Measurements from ENCODE around the gene FARP2. TPM values are rescaled to one million over a fixed set of nuclear protein-coding genes. Genes with fewer than 3 reads are reported as not detected.

The FARP2 gene
- total and polyA plus RNA-seq, 4 donors = 9.9 to 49.7 (median 27.4) TPM

- Histone ChIP-seq H3K36me3 (ENCODE audit: control insufficient read depth in 4 of 4, insufficient read depth in 4 of 4, low read length in 4 of 4) (peaks cover 0 to 2% (median 0%) of the 10 kb centered on the region in 4 donors), H3K4me3 (no peak overlapping the region), H3K9ac (ENCODE audit: insufficient read depth in 1 of 2, low read length in 2 of 2) (no peak overlapping the region), H3K27me3 (ENCODE audit: control insufficient read depth in 3 of 3, insufficient read depth in 3 of 3, low read length in 2 of 3) (peaks cover 0 to 4% (median 0%) of the 10 kb centered on the region in 3 donors), H3K4me1 (ENCODE audit: control insufficient read depth in 5 of 5, insufficient read depth in 5 of 5, low read length in 5 of 5) (peaks cover 0 to 2% (median 0%) of the 10 kb centered on the region in 5 donors), H3K9me3 (ENCODE audit: control insufficient read depth in 4 of 4, insufficient read depth in 3 of 4, low read length in 3 of 4) (peaks cover 0 to 3% (median 0%) of the 10 kb centered on the region in 4 donors), H3K27ac (ENCODE audit: low read depth in 1 of 2, low read length in 1 of 2) (no peak overlapping the region)
- WGBS, 2 donors = 65 to 77% methylated on average over 10 of the region's 10 CpGs
- TF ChIP-seq, protein P1, sequence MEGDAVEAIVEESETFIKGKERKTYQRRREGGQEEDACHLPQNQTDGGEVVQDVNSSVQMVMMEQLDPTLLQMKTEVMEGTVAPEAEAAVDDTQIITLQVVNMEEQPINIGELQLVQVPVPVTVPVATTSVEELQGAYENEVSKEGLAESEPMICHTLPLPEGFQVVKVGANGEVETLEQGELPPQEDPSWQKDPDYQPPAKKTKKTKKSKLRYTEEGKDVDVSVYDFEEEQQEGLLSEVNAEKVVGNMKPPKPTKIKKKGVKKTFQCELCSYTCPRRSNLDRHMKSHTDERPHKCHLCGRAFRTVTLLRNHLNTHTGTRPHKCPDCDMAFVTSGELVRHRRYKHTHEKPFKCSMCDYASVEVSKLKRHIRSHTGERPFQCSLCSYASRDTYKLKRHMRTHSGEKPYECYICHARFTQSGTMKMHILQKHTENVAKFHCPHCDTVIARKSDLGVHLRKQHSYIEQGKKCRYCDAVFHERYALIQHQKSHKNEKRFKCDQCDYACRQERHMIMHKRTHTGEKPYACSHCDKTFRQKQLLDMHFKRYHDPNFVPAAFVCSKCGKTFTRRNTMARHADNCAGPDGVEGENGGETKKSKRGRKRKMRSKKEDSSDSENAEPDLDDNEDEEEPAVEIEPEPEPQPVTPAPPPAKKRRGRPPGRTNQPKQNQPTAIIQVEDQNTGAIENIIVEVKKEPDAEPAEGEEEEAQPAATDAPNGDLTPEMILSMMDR (IDR thresholded peaks at IDR 0.05; ENCODE audit: control extremely low read depth, extremely low read depth) = no peak
- no peak for DNase-seq
- ATAC-seq (ENCODE audit: insufficient read depth, low FRiP score) = no peak
Measured at GRCh38 chr2:241514986-241515737, 159.1 kb downstream of the FARP2 start.

DNA sequence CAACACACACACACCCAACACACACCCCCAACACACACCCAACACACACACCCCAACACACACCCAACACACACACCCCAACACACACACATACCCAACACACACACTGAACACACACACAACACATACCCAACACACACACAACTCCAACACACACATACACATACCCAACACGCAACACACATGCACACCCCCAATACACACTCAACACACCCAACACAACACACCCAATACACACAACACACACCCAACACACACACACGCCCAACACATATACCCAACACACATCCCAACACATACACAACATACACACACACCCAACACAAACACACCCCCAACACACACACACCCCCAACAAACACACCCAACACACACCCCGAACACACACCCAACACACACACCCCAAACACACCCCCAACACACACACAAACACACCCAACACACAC lies 160.5 kb downstream of the FARP2 start:
- TF ChIP-seq, protein P1 (IDR thresholded peaks at IDR 0.05; ENCODE audit: control extremely low read depth, extremely low read depth) = no peak
- peaks cover 0 to 3% (median 0%) of the 10 kb centered on the region in 4 donors for H3K9me3 ChIP-seq (ENCODE audit: control insufficient read depth in 4 of 4, insufficient read depth in 3 of 4, low read length in 3 of 4)

GRCh38 chr2:241517297-241517696 lies 161.2 kb downstream of the FARP2 start:
- ATAC-seq (ENCODE audit: insufficient read depth, low FRiP score) (no peak), DNase-seq (no peak)
- H3K36me3 ChIP-seq (ENCODE audit: control insufficient read depth in 4 of 4, insufficient read depth in 4 of 4, low read length in 4 of 4) = peaks cover 0 to 2% (median 0%) of the 10 kb centered on the region in 4 donors
- H3K4me3 ChIP-seq = no peak overlapping the region
- no peak overlapping the region for H3K27ac ChIP-seq (ENCODE audit: low read depth in 1 of 2, low read length in 1 of 2)
- peaks cover 0 to 7% (median 0%) of the 10 kb centered on the region in 3 donors for H3K27me3 ChIP-seq (ENCODE audit: control insufficient read depth in 3 of 3, insufficient read depth in 3 of 3, low read length in 2 of 3)
- H3K9ac ChIP-seq (ENCODE audit: insufficient read depth in 1 of 2, low read length in 2 of 2) = no peak overlapping the region
- TF ChIP-seq, protein P1 (IDR thresholded peaks at IDR 0.05; ENCODE audit: control extremely low read depth, extremely low read depth) = no peak
- peaks cover 0 to 2% (median 0%) of the 10 kb centered on the region in 5 donors for H3K4me1 ChIP-seq (ENCODE audit: control insufficient read depth in 5 of 5, insufficient read depth in 5 of 5, low read length in 5 of 5)
- peaks cover 0 to 3% (median 0%) of the 10 kb centered on the region in 4 donors for H3K9me3 ChIP-seq (ENCODE audit: control insufficient read depth in 4 of 4, insufficient read depth in 3 of 4, low read length in 3 of 4)
- whole genome bisulfite sequencing, 2 donors = 95 to 96% methylated on average over 6 of the region's 6 CpGs

More for the DNA sequence above, 160.5 kb downstream of the FARP2 start:
- Histone ChIP-seq H3K4me1 (ENCODE audit: control insufficient read depth in 5 of 5, insufficient read depth in 5 of 5, low read length in 5 of 5) (peaks cover 0 to 2% (median 0%) of the 10 kb centered on the region in 5 donors), H3K4me3 (no peak overlapping the region), H3K9ac (ENCODE audit: insufficient read depth in 1 of 2, low read length in 2 of 2) (no peak overlapping the region), H3K27ac (ENCODE audit: low read depth in 1 of 2, low read length in 1 of 2) (no peak overlapping the region), H3K27me3 (ENCODE audit: control insufficient read depth in 3 of 3, insufficient read depth in 3 of 3, low read length in 2 of 3) (peaks cover 0 to 7% (median 0%) of the 10 kb centered on the region in 3 donors), H3K36me3 (ENCODE audit: control insufficient read depth in 4 of 4, insufficient read depth in 4 of 4, low read length in 4 of 4) (peaks cover 0 to 2% (median 0%) of the 10 kb centered on the region in 4 donors)
- ATAC-seq (ENCODE audit: insufficient read depth, low FRiP score) (no peak), DNase-seq (no peak)
- 99 to 100% methylated on average over 3 of the region's 3 CpGs for WGBS, 2 donors

Measured in lung (tissue), 12 donors.